Endodermal cell (in vitro differentiated cells): ENCODE data around the gene PODXL2. TPM values are rescaled to one million over a fixed set of nuclear protein-coding genes. Genes with fewer than 3 reads are reported as not detected.

ENCODE experiments used
- DNase-seq: peaks from one replicate; pipeline ENCODE4 v3.0.0-alpha.2; 2017
- H3K27ac ChIP-seq: 2 replicates; pipeline ENCODE4 v1.5.1; 2013; ENCODE audit warnings: mild to moderate bottlenecking, low read depth, low read length, moderate library complexity
- H3K27me3 ChIP-seq: 2 replicates; pipeline ENCODE4 v1.6.1; 2013; ENCODE audit warnings: mild to moderate bottlenecking, low read length, moderate library complexity; ENCODE audit not compliant: insufficient read depth, control insufficient read depth, poor library complexity, severe bottlenecking
- H3K36me3 ChIP-seq: 2 replicates; pipeline ENCODE4 v1.7.0; 2013; ENCODE audit warnings: mild to moderate bottlenecking, low read length, moderate library complexity; ENCODE audit not compliant: control insufficient read depth, insufficient read depth
- H3K4me1 ChIP-seq: one replicate; pipeline ENCODE4 v1.7.0; 2013; ENCODE audit warnings: low read length; ENCODE audit not compliant: control insufficient read depth, insufficient read depth
- H3K4me3 ChIP-seq: 2 replicates; pipeline ENCODE4 v1.5.1; 2013; ENCODE audit warnings: mild to moderate bottlenecking, low read length, moderate library complexity
- H3K9ac ChIP-seq: 2 replicates; pipeline ENCODE4 v1.6.1; 2013; ENCODE audit warnings: mild to moderate bottlenecking, low read length, moderate library complexity; ENCODE audit not compliant: poor library complexity, severe bottlenecking; ENCODE audit errors: extremely low read depth
- H3K9me3 ChIP-seq: 2 replicates; pipeline ENCODE4 v1.6.1; 2013; ENCODE audit warnings: mild to moderate bottlenecking, low read length, moderate library complexity; ENCODE audit not compliant: control insufficient read depth
- H3K27ac Mint-ChIP-seq: 2 replicates; pipeline ENCODE4 v1.8.0; 2020; ENCODE audit warnings: mixed read lengths
- H3K27me3 Mint-ChIP-seq: 2 replicates; pipeline ENCODE4 v1.8.0; 2021; ENCODE audit warnings: mild to moderate bottlenecking, mixed read lengths; ENCODE audit not compliant: insufficient read depth
- H3K36me3 Mint-ChIP-seq: 2 replicates; pipeline ENCODE4 v1.8.0; 2020; ENCODE audit warnings: low read depth, mixed read lengths
- H3K4me1 Mint-ChIP-seq: 2 replicates; pipeline ENCODE4 v1.8.0; 2020; ENCODE audit warnings: mixed read lengths
- H3K4me3 Mint-ChIP-seq: 2 replicates; pipeline ENCODE4 v1.8.0; 2020; ENCODE audit warnings: mild to moderate bottlenecking, moderate library complexity, mixed read lengths
- H3K9me3 Mint-ChIP-seq: 2 replicates; pipeline ENCODE4 v1.8.0; 2020; ENCODE audit warnings: mild to moderate bottlenecking, mixed read lengths
- WGBS, 2 experiments: methylation state at CpG; one replicate each; pipeline versions ENCODE4 v1.1.5 to v1.1.7; 2013; ENCODE audit warnings: missing lambda C conversion rate in 2 of 2, mixed read lengths in 1 of 2; ENCODE audit not compliant: insufficient coverage in 1 of 2, insufficient read length in 1 of 2; 5-methylcytosine and 5-hydroxymethylcytosine counted together
- total RNA-seq, 2 donors: library from RNA; stranded (reverse); fragmentation: NEBNext Ultra II Directional in 1 of 2; extraction: Animal tissue kit (Norgen Biotek cat#: 25700) in 1 of 2; gene quantifications; 2 replicates in 1 of 2; 3 replicates in 1 of 2; pipeline ENCODE4 v1.2.1, GENCODE V29; 2021
- TF ChIP-seq, protein P1 (sequence below): fragments of 200-600 bp; sonication (generic); conservative IDR thresholded peaks from 2 replicates; pipeline ENCODE4 v1.5.0; 2021; ENCODE audit warnings: antibody characterized with exemption, mild to moderate bottlenecking

The PODXL2 gene
- total RNA-seq, 2 donors from 2014 or later, result 11.8 to 16.5 TPM

DNA sequence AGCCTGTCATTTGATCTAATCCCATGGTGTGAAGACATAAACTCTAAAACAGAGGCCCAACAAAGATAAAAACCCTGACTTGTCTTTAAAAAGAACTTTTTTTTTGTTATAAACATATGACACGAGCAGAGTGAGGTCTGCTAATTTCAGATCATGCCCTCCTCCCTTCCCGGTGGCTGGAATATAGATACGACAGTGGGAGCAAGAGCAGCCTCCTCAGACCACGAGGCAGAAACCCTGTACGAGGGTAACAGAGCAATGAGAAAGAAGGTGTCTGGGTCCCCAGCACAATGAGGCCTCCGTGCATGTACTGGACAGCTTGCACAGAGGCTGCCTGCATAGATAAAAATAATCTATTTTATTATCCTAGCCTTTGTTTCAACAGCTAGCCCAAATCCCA is 44.3 kb upstream of the PODXL2 start:
- H3K36me3 ChIP-seq, result no peaks in the 10 kb centered on the region
- DNase-seq, result no peak
- H3K36me3 Mint-ChIP-seq, result no peaks in the 10 kb centered on the region
- H3K4me3 ChIP-seq, result no peak overlapping the region
- H3K9ac ChIP-seq, result no peak overlapping the region
- H3K4me1 ChIP-seq, result no peaks in the 10 kb centered on the region
- no peaks in the 10 kb centered on the region for H3K9me3 ChIP-seq
- no peak overlapping the region for H3K4me3 Mint-ChIP-seq
- no peak overlapping the region for H3K27ac ChIP-seq
- no peaks in the 10 kb centered on the region for H3K9me3 Mint-ChIP-seq
- no peak overlapping the region for H3K27ac Mint-ChIP-seq
- no peaks in the 10 kb centered on the region for H3K27me3 ChIP-seq
- 93 to 100% methylated on average over 2 to 6 of the region's 6 CpGs for WGBS, 2 experiments
- TF ChIP-seq, protein P1, sequence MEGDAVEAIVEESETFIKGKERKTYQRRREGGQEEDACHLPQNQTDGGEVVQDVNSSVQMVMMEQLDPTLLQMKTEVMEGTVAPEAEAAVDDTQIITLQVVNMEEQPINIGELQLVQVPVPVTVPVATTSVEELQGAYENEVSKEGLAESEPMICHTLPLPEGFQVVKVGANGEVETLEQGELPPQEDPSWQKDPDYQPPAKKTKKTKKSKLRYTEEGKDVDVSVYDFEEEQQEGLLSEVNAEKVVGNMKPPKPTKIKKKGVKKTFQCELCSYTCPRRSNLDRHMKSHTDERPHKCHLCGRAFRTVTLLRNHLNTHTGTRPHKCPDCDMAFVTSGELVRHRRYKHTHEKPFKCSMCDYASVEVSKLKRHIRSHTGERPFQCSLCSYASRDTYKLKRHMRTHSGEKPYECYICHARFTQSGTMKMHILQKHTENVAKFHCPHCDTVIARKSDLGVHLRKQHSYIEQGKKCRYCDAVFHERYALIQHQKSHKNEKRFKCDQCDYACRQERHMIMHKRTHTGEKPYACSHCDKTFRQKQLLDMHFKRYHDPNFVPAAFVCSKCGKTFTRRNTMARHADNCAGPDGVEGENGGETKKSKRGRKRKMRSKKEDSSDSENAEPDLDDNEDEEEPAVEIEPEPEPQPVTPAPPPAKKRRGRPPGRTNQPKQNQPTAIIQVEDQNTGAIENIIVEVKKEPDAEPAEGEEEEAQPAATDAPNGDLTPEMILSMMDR, result no peak
- H3K4me1 Mint-ChIP-seq, result peaks cover 7% of the 10 kb centered on the region
- H3K27me3 Mint-ChIP-seq, result no peaks in the 10 kb centered on the region

DNA sequence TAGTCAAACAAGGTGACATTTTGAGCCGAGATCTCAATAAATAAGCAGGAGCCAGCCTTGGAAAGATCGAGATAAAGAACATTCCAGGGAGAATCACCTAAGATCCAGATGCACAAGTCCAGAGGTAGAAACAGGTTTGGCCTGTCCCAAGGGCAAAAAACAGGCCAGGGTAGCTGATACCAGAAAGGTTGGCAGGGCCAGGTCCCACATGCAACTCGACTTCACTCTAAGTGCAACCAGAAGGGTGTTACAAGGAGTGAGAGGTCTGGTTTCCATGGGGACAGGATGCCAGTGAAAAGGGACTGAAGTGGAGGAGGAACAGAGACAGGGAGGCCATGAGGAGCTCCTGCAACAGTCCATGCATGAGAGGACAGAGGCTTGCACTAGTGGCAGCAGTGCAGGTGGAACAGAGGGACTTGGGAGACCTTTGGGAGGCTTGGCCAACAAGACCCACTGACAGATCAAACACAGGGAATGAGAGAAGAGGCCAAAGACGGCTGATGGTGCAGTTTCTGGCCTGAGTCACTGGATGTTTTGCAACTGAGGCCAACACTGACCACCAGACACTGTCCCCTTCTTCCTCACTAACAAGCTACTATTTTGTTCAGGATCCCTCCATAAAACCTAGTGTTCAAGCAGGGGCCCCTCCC is 43.7 kb upstream of the PODXL2 start:
- Histone ChIP-seq H3K4me3 (no peak overlapping the region), H3K9me3 (no peaks in the 10 kb centered on the region), H3K36me3 (no peaks in the 10 kb centered on the region), H3K27me3 (no peaks in the 10 kb centered on the region), H3K4me1 (no peaks in the 10 kb centered on the region), H3K27ac (no peak overlapping the region), H3K9ac (no peak overlapping the region)
- 89 to 95% methylated on average over 4 of the region's 4 CpGs for WGBS, 2 experiments
- Mint-ChIP-seq H3K4me1 (peaks cover 7% of the 10 kb centered on the region), H3K9me3 (no peaks in the 10 kb centered on the region), H3K4me3 (no peak overlapping the region), H3K36me3 (no peaks in the 10 kb centered on the region), H3K27ac (no peak overlapping the region), H3K27me3 (no peaks in the 10 kb centered on the region)
- no peak for DNase-seq
- TF ChIP-seq, protein P1, result no peak

DNA sequence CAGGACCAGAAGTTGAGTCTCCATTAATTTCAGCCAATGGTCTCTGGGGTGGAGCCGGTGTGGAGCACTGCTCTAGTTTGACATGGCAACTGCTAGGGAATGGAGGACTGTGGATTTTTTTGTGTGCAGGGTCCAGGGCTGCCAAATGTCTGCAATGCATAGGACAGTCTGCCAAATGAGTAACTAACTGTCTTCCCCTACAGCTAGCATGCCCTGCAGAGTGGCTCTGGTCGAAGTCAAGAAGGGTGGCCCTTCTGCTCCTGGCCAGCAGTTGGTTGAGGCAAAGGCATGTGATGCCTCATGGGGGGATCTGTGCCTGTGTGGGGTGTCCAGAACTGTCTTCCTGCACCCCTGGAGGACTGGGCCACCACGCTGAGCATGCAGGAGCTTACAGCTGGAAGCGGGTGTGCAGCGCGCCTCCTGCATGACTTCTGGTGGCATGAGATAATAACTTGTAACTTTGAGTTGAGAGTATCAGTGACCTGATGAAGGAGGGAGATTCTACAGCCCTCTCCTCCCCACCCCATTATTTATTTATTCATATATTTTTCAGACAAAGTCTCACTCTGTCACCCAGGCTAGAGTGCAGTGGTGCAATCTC is 43.1 kb upstream of the PODXL2 start:
- Mint-ChIP-seq H3K9me3 (no peaks in the 10 kb centered on the region), H3K27ac (no peak overlapping the region), H3K36me3 (no peaks in the 10 kb centered on the region), H3K4me3 (no peak overlapping the region), H3K4me1 (peaks cover 7% of the 10 kb centered on the region), H3K27me3 (no peaks in the 10 kb centered on the region)
- Histone ChIP-seq H3K36me3 (no peaks in the 10 kb centered on the region), H3K27me3 (no peaks in the 10 kb centered on the region), H3K27ac (no peak overlapping the region), H3K9ac (no peak overlapping the region), H3K4me3 (no peak overlapping the region), H3K4me1 (no peaks in the 10 kb centered on the region), H3K9me3 (no peaks in the 10 kb centered on the region)
- 89 to 100% methylated on average over 2 to 6 of the region's 6 CpGs for WGBS, 2 experiments
- TF ChIP-seq, protein P1, result no peak
- DNase-seq, result no peak
